Lower leg skin (tissue), 3 donors: Measurements from ENCODE around the gene TPO.

Experiments
- CTCF ChIP-seq, 3 donors: fragments of 450-650 bp; IDR thresholded peaks; one replicate each; pipeline ENCODE4 v1.5.1; 2016; ENCODE audit warnings: antibody characterized with exemption in 3 of 3, mild to moderate bottlenecking in 3 of 3, moderate library complexity in 2 of 3
- POLR2A ChIP-seq, 2 donors: fragments of 450-650 bp; IDR thresholded peaks; one replicate each; pipeline ENCODE4 v1.6.1; 2016 to 2017; ENCODE audit warnings: antibody characterized with exemption in 2 of 2, mild to moderate bottlenecking in 1 of 2, moderate library complexity in 1 of 2

DNA sequence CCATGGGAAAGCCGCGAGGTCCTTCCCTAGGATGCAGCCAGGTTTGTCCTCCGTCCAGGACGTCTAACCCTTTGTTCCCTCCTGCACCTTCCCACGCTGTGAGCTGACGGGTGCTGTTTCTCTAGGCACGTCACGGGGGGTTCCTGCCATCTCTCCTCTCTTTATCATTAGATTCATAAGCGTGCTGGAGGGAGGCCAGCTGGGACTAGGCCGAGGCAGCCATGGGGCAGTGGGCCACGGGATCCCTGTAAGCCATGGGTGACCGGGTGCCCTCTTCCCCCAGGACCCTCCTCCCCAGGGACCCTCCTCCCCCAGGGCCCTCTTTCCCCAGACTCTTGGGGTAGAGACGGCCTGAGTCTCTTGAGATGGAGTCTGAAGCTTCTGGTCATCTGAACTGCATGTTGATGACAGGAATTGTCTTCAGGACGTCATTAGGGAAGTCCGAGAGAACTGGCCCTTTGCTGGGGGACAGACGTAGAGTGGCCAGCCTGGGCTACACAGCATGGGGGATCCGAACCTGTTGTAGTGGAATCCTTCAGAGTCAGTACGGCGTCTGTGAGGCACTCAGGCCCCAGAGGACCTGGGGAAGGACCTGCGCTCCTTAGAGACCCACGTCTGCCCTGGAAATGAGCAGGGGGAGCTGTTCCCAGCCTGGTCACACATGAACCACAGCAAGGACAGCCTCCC is 108.1 kb downstream of the TPO start:
- TF ChIP-seq POLR2A (IDR thresholded peaks at IDR 0.05) (no peak), CTCF (IDR thresholded peaks at IDR 0.05) (no peak)
